HepG2 (cell line): Measurements from ENCODE around the gene SCAMP3. TPM values are rescaled to one million over a fixed set of nuclear protein-coding genes. Genes with fewer than 3 reads are reported as not detected.

ENCODE experiments used
- AHR ChIP-seq: IDR thresholded peaks from 2 replicates; pipeline ENCODE4 v1.6.1; 2018; ENCODE audit warnings: missing genetic modification reagents, missing compliant biosample characterization
- ARID3A ChIP-seq: IDR thresholded peaks from 2 replicates; pipeline ENCODE4 v1.6.1; 2012; ENCODE audit warnings: low read depth, low read length, improper control_type of control experiment
- ARNT2 ChIP-seq: sonication (generic); formaldehyde crosslinking; IDR thresholded peaks from 2 replicates; pipeline ENCODE4 v1.8.0; 2022; ENCODE audit warnings: mild to moderate bottlenecking, low read depth, missing genetic modification reagents, moderate library complexity
- EHMT2 ChIP-seq: fragments of 200-600 bp; sonication (generic); IDR thresholded peaks from 2 replicates; pipeline ENCODE4 v1.7.0; 2017; ENCODE audit warnings: antibody characterized with exemption, low read depth, low read length, borderline replicate concordance
- HNF1B ChIP-seq: sonication (generic); formaldehyde crosslinking; IDR thresholded peaks from 2 replicates; pipeline ENCODE4 v1.5.1; 2020; ENCODE audit warnings: mild to moderate bottlenecking, moderate library complexity, missing genetic modification reagents
- HNF4A ChIP-seq: sonication (generic); formaldehyde crosslinking; IDR thresholded peaks from 2 replicates; pipeline ENCODE4 v1.4.0; 2020; ENCODE audit warnings: missing genetic modification reagents
- HOXA9 ChIP-seq: sonication (generic); formaldehyde crosslinking; IDR thresholded peaks from 2 replicates; pipeline ENCODE4 v1.8.1; 2022; ENCODE audit warnings: missing genetic modification reagents, mild to moderate bottlenecking, moderate library complexity, borderline replicate concordance
- KDM2A ChIP-seq: sonication (generic); formaldehyde crosslinking; IDR thresholded peaks from 2 replicates; pipeline ENCODE4 v1.4.0; 2020; ENCODE audit warnings: low read depth, missing genetic modification reagents, borderline replicate concordance
- KLF16 ChIP-seq, 2 experiments: sonication (generic) in 1 of 2; formaldehyde crosslinking in 1 of 2; IDR thresholded peaks; 2 replicates each; pipeline versions ENCODE4 v1.6.1 to v1.8.0; 2016 to 2023; ENCODE audit warnings: missing genetic modification reagents in 2 of 2, missing compliant biosample characterization in 1 of 2
- KMT2A ChIP-seq: sonication (generic); formaldehyde crosslinking; IDR thresholded peaks from 2 replicates; pipeline ENCODE4 v1.4.0; 2020; ENCODE audit warnings: missing genetic modification reagents
- MATR3 ChIP-seq: sonication (generic); formaldehyde crosslinking; IDR thresholded peaks from 2 replicates; pipeline ENCODE4 v1.4.0; 2020; ENCODE audit warnings: missing genetic modification reagents
- MTA1 ChIP-seq: sonication (generic); formaldehyde crosslinking; IDR thresholded peaks from 2 replicates; pipeline ENCODE4 v1.4.0; 2020; ENCODE audit warnings: missing genetic modification reagents, mild to moderate bottlenecking, borderline replicate concordance
- PHB2 ChIP-seq: fragments of 450-650 bp; IDR thresholded peaks from 2 replicates; pipeline ENCODE4 v1.6.1; 2018; ENCODE audit not compliant: partially characterized antibody
- SAP130 ChIP-seq: IDR thresholded peaks from 2 replicates; pipeline ENCODE4 v1.6.1; 2016; ENCODE audit warnings: low read depth
- SIX4 ChIP-seq: sonication (generic); formaldehyde crosslinking; IDR thresholded peaks from 2 replicates; pipeline ENCODE4 v1.4.0; 2020; ENCODE audit warnings: missing genetic modification reagents
- SMARCC2 ChIP-seq: fragments of 450-650 bp; IDR thresholded peaks from 2 replicates; pipeline ENCODE4 v1.6.1; 2017; ENCODE audit warnings: antibody characterized with exemption, mild to moderate bottlenecking
- SP5 ChIP-seq: IDR thresholded peaks from 2 replicates; pipeline ENCODE4 v1.6.1; 2016; ENCODE audit warnings: low read depth, borderline replicate concordance
- SRY ChIP-seq: sonication (generic); formaldehyde crosslinking; IDR thresholded peaks from 2 replicates; pipeline ENCODE4 v1.8.0; 2022; ENCODE audit warnings: mild to moderate bottlenecking, missing genetic modification reagents
- TEAD3 ChIP-seq: optimal IDR thresholded peaks from 2 replicates; pipeline ENCODE3; 2016; ENCODE audit warnings: borderline replicate concordance
- ZNF3 ChIP-seq: IDR thresholded peaks from 2 replicates; pipeline ENCODE4 v1.7.0; 2017; ENCODE audit warnings: inconsistent platforms
- ZNF30 ChIP-seq: sonication (generic); formaldehyde crosslinking; IDR thresholded peaks from 2 replicates; pipeline ENCODE4 v1.5.0; 2020; ENCODE audit warnings: mild to moderate bottlenecking, missing genetic modification reagents
- ZNF317 ChIP-seq: sonication (generic); formaldehyde crosslinking; IDR thresholded peaks from 2 replicates; pipeline ENCODE4 v1.5.0; 2020; ENCODE audit warnings: mild to moderate bottlenecking, missing genetic modification reagents
- ZNF343 ChIP-seq: sonication (generic); formaldehyde crosslinking; IDR thresholded peaks from 2 replicates; pipeline ENCODE4 v1.4.0; 2020; ENCODE audit warnings: mild to moderate bottlenecking, missing genetic modification reagents
- ZNF414 ChIP-seq: sonication (generic); formaldehyde crosslinking; IDR thresholded peaks from 2 replicates; pipeline ENCODE4 v1.5.0; 2020; ENCODE audit warnings: missing genetic modification reagents
- ZNF431 ChIP-seq: sonication (generic); formaldehyde crosslinking; IDR thresholded peaks from 2 replicates; pipeline ENCODE4 v1.9.0; 2022; ENCODE audit warnings: missing genetic modification reagents, low read depth, mild to moderate bottlenecking, borderline replicate concordance
- ZNF558 ChIP-seq: sonication (generic); formaldehyde crosslinking; IDR thresholded peaks from 2 replicates; pipeline ENCODE4 v1.9.0; 2022; ENCODE audit warnings: mild to moderate bottlenecking, missing genetic modification reagents, borderline replicate concordance
- polyA plus RNA-seq, 8 experiments: library from polyadenylated mRNA; depleted of rRNA in 3 of 8; stranded (reverse) in 7 of 8; unstranded in 1 of 8; fragments of >200 nt; fragmentation: Illumina TruSeq in 4 of 8; extraction: Trizol in 4 of 8; gene quantifications; 2 replicates each; pipeline versions ENCODE4 v1.2.1 to v1.2.3, GENCODE V29; 2011 to 2016; ENCODE audit warnings: low read depth in 4 of 8, missing spikeins in 1 of 8, mixed read lengths in 1 of 8; ENCODE audit not compliant: insufficient read depth in 1 of 8
- total RNA-seq, 5 experiments: library from RNA; depleted of rRNA; stranded (reverse); fragments of >200 nt; fragmentation: Illumina TruSeq; extraction: Trizol; gene quantifications; 2 replicates each; pipeline ENCODE4 v1.2.3, GENCODE V29; 2016; ENCODE audit warnings: low read depth in 1 of 5

SCAMP3 gene
- total and polyA plus RNA-seq, 2 of the 13 experiments (the other 11 are each of a cell fraction or from before 2014, with no cell fraction given): 46.8 to 83.3 TPM

GRCh38 chr1:155277902-155278688, 15.9 kb upstream of the SCAMP3 start (continued):
- TF ChIP-seq SMARCC2: no peak
- TF ChIP-seq EHMT2: peak; percentile 69; the same call in 1 of the 2 replicates
- no peak for TF ChIP-seq HOXA9 (CRISPR knock-in tag)
- TF ChIP-seq KDM2A (CRISPR knock-in tag): 0 out of 2 replicates have a peak, but pooled peaks have one; percentile 27
- no peak for TF ChIP-seq ZNF414 (CRISPR knock-in tag)
- no peak for TF ChIP-seq PHB2
- TF ChIP-seq AHR (CRISPR knock-in tag): no peak
- peak; percentile 86 for TF ChIP-seq SAP130 (CRISPR knock-in tag)
- peak; percentile 19; the same call in 1 of the 2 replicates for TF ChIP-seq SP5
- peak; percentile 54; the same call in 1 of the 2 replicates for TF ChIP-seq ZNF558 (CRISPR knock-in tag)
- TF ChIP-seq ZNF3 (CRISPR knock-in tag): no peak
- 0 out of 2 replicates have a peak, but pooled peaks have one; percentile 20 for TF ChIP-seq SIX4 (CRISPR knock-in tag)
- TF ChIP-seq HNF4A (CRISPR knock-in tag): no peak
- 0 out of 2 replicates have a peak, but pooled peaks have one; percentile 37 for TF ChIP-seq ZNF317 (CRISPR knock-in tag)
- no peak for TF ChIP-seq ARID3A
- TF ChIP-seq ARNT2 (CRISPR knock-in tag): peak; percentile 36; the same call in 1 of the 2 replicates
- 0 out of 2 replicates have a peak, but pooled peaks have one; percentile 56 for TF ChIP-seq ZNF30 (CRISPR knock-in tag)
- peak; percentile 28; the same call in 1 of the 2 replicates for TF ChIP-seq HNF1B (CRISPR knock-in tag)
- 0 out of 2 replicates have a peak, but pooled peaks have one; percentile 33 for TF ChIP-seq ZNF431 (CRISPR knock-in tag)
- no peak for TF ChIP-seq MATR3
- no peak for TF ChIP-seq KMT2A
- no peak for TF ChIP-seq ZNF343 (CRISPR knock-in tag)
- no peak for TF ChIP-seq SRY (CRISPR knock-in tag)
- peak; percentile 33 for TF ChIP-seq TEAD3
- peak in 1 of 2 experiments; percentile 57; a peak in 1 of 4 replicates for TF ChIP-seq KLF16 (CRISPR knock-in tag; IDR thresholded peaks at IDR 0.05)
- no peak for TF ChIP-seq MTA1 (CRISPR knock-in tag)
